GM19238 (cell line): ENCODE results near the gene PGR.
"Not testable (repeated sequence)": the region's sequence is repeated elsewhere in the genome, so short reads cannot be mapped to it uniquely, and the experiment has no call there.

Experiments used
- DNase-seq: peaks from one replicate; pipeline ENCODE4 v3.0.0; 2011; ENCODE audit warnings: low spot score; ENCODE audit not compliant: insufficient read length

Gene PGR

DNA sequence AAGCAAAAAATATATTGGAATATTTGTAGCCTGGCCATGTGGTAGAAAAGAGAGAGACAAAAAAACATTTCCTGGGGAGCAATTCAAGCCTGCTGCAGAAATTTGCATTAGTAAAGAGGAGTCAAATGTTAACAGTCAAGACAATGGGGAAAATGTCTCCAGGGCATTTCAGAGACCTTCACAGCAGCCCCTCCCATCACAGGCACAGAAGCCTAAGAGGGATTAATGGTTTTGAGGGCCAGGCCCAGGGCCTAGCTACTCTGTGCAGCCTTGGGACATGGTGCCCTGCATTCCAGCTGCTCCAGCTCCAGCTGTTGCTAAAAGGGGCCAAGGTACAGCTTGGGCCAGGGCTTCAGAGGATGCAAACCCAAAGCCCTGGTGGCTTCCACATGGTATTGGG, 46.8 kb downstream of the PGR start:
- no peak for DNase-seq

DNA sequence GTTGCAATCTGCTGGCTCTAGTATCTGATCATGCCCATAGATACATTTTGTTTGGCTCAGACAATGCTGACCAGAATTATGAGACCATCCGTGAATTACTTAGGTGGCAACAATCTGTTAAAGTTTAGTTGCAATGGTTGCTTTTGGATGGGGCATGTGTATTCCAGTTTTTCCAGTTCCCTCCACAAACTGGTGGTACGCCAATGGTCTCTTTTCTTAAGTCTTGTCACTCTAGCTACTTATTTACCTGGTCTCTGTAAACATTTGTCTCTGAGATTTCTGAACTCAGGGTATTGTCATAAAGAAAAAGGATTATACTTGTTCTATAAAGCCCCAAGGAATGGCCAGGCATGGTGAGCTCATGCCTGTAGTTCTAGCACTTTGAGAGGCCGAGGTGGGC, 65.9 kb downstream of the PGR start:
- DNase-seq = no peak

DNA sequence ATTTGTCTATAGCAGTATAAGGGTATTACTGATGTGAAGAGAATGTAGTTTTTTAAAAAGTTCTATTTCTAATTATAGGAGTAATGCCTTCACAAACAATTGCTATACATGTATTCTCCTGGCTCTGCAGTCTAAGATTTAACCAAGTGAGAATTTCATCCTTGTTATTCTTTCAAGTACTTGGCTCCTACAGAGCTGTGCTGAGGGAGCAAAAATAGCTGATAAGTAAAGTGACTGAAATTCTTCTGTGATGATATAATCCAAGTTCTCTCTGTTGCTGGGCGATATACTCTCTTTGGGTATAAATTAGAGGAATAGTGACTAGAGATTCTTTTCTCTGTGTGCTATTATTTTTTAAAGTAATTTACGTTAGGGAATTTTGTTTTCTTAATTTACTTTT, 68.0 kb downstream of the PGR start:
- no peak for DNase-seq

DNA sequence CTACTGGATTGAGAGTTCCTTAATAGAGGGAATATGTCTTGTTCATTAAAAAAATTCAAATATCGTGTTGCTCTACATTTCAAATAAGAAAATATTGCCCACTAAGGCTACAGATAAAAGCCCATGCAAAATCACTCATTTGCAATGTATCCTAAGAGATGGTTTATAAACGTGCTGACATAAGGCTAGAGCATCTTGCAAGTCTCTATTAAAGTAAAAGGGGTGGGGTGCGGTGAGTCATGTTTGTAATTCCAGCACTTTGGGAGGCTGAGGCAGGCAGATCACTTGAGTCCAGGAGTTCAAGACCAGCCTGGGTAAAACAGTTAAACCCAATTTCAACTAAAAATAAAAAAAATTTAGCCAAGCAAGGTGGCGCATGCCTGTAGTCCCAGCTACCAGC, 70.3 kb downstream of the PGR start:
- DNase-seq = no peak

DNA sequence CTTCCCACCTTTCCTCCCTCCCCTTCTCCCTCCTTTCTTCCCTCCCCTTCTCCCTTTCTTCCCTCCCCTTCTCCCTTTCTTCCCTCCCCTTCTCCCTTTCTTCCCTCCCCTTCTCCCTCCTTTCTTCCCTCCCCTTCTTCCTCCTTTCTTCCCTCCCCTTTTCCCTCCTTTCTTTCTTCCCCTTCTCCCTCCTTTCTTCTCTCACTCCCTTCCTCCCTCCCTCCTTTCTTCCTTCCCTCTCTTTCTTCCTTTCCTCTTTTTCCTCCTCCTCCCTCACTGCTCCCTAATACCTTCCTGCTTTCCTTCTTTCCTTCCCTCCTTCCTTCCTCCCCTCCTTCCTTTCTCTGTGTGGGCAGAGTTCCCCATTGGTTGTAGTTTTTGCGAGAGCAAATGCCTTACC, 76.1 kb downstream of the PGR start:
- no peak for DNase-seq

DNA sequence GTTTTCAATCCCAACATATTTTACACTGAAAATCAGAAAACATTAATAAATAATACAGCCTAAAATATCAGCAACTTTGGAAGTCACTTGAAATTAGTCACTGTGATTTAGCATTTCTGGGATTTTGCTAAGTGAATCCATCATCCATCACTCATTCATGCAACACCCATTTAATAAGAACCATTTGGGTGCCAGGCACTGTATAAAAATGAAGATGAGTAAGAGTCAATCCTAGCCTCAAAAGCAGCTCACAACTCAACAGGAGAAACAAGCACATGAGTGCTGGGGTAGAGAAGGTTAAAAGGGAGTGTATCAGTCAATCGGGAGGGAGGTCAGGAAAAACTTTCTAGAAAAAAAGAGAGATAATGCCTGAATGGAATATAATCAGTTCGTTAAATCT, 77.9 kb downstream of the PGR start:
- DNase-seq = no peak

DNA sequence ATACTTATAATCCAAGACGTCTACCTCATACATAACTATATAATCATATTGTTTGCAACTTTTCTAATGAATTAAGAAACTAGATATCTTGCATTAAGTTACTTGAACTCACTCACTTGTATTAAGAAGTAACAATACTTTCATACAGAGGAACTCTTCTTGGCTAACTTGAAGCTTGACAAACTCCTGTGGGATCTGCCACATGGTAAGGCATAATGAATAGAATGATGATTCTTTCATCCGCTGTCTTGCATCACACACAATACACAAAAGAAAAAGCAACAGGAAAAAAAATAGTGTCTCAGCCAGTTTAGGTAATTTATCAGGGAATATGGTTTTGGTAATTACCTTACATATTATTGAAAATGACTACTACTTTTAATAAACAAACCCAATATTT, 79.8 kb downstream of the PGR start:
- DNase-seq = no peak

DNA sequence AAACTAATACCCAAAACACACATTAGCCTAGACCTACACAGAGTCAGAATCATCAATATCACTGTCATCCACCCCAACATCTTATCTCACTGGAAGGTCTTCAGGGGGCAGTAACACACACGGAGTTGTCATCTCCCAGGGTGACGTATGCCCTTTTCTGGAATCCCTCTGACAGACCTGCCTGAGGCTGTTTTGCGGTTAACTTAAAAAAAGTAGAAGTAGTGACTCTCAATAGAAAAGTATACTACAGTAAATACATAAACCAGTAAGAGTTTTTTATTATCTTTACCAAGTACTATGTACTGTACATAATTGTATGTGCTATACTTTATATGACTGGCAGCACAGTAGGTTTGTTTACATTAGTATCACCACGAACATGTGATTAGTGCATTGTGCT, 80.5 kb downstream of the PGR start:
- DNase-seq = no peak

DNA sequence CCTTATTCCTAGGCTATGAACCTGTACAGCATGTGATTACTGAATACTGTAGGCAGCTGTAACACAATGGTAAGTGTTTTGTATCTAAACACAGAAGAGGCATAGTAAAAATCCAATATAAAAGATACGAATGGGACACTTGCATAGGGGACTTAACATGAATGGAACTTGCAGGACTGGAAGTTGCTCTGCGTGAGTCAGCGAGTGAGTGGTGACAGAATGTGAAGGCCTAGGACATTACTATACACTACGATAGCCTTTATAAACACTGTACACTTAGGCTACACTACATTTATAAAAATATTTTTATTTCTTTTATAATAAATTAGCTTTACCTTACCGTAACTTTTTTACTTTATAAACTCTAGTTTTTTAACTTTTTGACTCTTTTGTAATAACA, 81.1 kb downstream of the PGR start:
- DNase-seq = no peak

DNA sequence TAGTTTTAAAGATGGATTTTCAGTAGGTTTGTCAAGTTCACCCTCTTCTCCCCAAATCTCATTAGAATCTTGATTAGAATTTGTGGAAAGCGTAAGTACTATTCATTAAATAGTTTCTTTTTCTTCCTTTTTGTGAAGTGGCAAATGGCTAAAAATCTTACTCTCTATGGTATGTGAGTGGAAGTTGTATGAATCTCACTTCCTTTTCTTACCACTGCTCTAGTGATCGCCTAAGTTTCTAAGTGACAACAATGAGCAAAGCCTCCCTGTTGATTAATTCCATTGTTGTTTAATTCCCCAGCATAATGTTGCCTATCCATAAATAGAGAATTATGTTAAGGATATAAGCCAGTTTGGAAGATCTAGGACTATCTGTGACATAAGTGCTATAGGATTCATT, 82.7 kb downstream of the PGR start:
- DNase-seq = no peak

DNA sequence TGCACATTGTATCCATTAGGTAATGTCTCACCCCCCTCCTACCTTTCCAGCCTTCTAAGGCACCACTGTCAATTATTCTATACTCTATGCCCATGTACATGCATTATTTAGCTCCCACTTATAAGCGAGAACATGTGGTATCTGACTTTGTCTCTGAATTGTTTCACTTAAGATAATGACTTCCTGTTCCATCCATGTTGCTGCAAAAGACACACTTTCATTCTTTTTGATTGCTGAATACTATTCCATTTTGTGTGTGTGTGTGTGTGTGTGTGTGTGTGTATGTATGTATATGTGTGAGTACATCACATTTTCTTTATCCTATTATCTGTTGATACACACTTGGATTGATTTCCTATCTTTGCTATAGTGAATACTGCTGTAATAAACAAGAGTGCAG, 84.2 kb downstream of the PGR start:
- no peak for DNase-seq

DNA sequence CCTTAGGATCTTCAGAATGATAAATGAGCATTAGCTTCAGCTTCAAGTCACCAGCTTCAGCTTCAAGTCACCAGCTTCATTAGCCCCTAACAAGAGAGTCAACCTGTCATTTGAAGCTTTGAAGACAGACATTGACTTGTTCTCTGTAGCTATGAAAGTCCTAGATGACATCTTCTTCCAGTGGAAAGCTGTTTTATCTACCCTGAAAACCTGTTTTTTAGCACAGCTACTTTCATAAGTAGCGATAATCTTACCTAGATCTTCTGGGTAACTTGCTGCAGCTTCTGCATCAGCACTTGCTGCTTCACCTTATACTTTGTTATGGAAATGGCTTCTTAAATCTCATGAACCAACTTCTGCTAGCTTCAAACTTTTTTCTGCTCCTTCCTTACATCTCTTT, 85.7 kb downstream of the PGR start:
- no peak for DNase-seq

DNA sequence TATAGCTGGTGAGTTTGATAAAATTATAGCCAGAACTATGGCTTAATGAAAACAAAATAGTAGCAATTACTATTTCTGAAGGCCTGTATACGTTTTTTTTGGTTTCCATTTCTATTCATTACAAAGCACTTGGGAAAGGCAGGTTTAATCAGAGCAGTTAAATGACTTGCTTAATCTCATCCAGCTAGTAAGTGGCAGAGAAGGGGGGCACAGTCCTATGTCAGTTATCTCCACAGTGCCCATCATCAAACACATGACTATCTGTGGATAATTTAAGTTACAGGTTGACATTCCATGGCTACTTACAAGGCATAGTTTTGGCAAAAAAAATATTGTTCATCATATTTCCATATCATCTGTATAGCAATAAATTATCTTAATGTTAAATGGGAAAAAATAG, 93.7 kb downstream of the PGR start:
- no peak for DNase-seq

DNA sequence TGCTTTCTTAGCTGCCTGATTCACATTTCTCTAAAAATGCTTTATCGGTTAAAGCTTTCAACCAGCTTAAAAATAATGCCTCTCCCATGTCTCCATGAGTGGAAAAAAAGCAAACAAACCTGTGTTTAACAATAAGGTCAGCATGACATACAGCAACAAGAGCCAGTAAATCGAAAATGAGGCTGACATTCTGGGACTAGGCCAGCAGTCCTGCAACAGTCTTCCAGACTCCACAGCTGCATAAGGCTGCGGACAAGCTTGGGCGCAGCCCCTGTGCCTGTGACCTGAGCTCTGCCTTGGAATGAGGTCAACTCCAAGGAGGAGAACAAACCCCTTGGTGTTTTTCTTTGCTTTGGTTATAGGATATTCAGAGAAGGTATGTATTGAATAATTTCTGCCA, 95.5 kb downstream of the PGR start:
- DNase-seq = no peak

DNA sequence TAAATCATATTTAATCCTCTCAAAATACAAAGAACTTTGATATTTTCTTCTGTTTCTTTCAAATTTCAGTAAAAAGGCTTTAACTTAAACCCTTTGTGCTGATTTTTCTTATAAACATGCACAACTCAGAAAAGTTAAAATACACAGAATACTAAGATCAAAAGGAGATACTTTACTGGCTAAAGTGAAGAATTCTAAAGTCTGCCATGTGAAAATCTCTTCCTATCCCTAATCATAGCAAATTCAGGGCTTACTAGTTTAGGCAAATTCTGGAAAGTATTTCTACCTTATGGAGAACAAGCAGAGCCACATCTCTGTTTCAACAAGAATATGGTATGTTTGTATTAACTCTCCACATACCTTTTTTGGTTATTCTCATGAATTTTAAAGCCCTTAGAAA, 96.6 kb downstream of the PGR start:
- DNase-seq = no peak

DNA sequence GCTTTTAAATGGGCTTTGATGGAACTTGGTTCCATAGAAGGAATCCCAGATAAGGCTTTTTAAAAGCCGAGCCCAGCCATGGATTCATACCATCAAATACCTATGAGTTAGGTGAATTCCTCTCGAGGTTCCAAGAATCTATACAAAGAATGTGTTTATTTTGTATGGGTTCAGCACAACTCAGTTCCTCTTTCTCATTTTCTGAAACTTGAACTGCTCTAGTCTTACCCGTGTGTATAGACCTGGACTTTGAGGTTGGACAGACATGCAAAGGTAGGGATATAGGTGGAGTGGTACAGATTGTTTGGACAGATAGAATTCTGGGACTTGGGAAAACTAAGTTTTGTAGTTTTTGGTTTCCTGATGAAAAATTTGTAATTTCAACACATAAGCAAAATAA, 97.9 kb downstream of the PGR start:
- DNase-seq = no peak

DNA sequence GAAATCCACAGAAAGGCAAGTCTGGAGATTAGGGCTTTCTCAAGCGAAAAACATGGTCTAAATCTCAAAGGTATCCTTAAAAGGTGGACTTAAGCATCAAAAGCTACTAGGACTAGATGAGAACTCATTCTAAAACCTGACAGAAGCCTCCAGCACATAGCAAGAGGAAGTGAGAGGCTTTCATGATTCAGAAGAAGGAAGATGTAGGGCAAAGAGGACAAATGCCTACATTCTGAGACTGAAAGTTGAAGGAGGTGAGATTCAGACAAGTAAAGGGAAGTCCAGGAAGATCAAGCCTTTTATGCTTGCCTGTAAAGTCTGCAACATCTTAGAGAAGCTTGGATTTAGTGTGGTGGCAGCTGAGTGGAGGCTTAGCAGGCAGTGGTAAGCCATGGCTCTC, 98.9 kb downstream of the PGR start:
- DNase-seq = no peak

DNA sequence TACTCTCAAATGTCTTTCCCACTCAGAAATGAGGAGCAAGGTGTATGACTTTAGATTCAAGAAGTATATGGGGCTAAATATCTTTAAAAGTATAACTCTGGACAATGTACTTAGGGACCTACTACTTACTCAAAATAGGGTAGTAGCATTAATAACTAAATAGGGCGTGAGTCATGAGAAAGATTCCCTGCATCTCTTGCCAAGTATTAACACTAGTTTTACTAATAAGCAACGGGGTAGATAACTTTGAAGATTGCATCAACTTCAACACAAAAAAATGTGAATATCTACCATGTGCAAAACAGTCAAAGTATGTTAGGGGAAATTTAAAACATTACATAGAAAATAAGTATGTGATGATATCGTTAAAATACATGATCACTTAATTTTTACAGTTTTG, 99.6 kb downstream of the PGR start:
- no peak for DNase-seq

DNA sequence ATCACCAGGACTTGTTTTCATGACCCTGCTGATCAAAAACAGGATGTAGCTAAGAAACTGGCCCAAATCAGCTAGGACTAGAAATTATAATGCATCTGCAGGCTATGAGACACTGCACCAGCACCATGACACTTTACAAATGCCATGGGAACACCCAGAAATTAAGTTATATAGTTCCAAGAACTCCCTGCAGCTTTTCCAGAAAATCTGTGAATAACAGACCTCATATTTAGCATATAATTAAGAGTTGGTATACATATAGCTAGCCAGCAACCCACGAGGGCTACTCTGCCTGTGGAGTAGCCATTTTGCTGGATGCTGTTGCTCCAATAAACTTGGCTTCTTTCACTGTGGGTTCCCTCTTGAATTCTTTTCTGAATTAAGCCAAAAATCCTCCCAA, 101.0 kb downstream of the PGR start:
- no peak for DNase-seq

DNA sequence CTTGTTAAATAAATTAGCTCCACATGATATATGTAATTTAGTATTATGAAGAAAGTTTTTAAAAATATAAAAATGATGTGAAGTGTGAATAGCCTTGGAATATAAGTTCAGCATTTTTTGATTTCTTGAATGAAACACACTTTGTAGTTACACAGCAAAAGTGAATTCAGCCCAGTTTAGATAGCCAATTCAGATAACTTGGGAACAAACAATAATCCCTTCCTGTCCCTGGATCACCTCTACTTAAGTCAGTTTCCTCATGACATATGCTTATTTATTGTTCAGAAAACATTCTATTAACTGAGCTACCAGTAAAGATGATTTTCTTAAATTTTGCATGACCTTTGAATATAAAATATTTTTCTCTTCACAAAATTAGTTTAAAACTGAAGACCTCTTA, 107.4 kb downstream of the PGR start:
- DNase-seq = no peak

DNA sequence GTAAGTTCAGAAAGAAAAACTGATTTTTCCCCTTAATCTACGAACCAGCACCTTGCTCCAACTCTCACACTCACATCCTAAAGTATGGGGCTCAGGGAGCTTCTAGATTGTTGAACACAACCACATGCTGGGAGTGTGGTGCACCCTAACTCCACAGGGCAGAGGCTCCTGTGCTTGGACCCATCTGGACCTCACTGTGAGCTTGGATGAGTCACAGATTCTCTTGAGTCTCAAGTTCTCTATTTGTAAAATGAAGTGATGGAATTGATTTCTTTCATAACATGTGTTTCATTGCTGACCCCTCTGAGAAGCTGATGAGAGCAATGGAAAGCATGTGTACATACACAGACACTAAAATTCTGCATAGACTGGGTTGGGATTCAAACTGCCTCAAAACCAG, 109.7 kb downstream of the PGR start:
- DNase-seq = no peak

DNA sequence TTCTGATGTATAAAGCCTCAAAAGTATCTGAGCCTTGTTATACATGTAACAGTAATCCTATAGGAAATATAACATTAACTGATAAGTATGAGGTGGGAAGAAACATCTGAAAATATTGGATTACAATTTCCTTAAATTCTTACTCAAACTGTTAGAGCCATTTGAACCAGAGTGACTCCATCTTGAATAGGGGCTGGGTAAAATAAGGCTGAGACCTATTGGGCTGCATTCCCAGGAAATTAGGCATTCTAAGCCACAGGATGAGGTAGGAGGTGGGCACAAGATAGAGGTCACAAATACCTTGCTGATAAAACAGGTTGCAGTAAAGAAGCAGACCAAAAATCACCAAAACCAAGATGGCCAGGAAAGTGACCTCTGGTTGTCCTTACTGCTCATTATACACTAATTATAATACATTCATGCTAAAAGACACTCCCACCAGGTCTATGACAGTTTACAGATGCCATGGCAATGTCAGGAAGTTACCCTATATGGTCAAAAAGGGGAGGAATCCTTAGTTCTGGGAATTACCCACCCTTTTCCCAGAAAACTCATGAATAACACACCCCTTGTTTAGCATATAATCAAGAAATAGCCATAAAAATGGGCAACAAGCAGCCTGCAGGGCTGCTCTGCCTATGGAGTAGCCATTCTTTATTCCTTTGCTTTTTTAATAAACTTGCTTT, 114.9 kb downstream of the PGR start:
- DNase-seq = no peak

DNA sequence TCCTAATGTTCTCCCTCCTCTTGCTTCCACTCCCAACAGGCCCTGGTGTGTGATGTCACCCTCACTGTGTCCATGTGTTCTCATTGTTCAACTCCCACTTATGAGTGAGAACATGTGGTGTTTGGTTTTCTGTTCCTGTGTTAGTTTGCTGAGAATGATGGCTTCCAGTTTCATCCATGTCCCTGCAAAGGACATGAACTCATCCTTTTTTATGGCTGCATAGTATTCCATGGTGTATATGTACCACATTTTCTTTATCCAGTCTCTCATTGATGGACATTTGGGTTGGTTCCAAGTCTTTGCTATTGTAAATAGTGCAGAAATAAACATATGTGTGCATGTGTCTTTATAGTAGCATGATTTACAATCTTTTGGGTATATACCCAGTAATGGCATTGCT, 115.9 kb downstream of the PGR start:
- DNase-seq = not testable (repeated sequence)

DNA sequence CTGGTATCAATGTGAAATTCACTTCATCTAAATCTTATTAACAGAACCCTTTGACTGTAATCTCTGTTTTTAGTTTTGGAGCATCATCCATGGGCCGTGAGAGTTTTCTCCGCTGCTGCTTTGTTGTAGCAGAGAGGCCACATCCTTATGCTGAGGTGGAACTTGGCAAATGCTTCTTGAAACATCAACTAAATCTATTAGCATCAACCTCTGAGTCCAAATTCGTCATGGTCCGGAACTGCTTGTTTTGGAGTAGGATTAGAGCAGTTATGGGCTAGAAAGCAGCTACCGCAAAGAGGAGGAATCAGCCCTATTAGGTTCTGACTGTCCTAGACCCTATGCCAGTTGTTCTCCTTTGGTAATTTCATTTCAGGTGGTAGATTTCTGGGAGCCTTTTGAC, 117.7 kb downstream of the PGR start:
- no peak for DNase-seq
